Caco-2 (cell line): Measurements from ENCODE around the gene KLF5. TPM values are rescaled to one million over a fixed set of nuclear protein-coding genes. Genes with fewer than 3 reads are reported as not detected.

Source experiments
- BruUV-seq: library from RNA; stranded (reverse); fragments of 400-500 nt; replicated peaks from 2 replicates; lab custom pipeline; 2021; lab: Mats Ljungman, UMichigan
- CTCF ChIA-PET: fragments of 300-600 bp; sonication (Branson Sonifier 250); formaldehyde crosslinking; loops from one replicate; lab custom pipeline; 2022; ENCODE audit warnings: antibody characterized with exemption; lab: Charles Lee
- POLR2A ChIA-PET: fragments of 300-600 bp; sonication (Branson Sonifier 250); formaldehyde crosslinking; loops from one replicate; lab custom pipeline; 2022; ENCODE audit warnings: antibody characterized with exemption; lab: Charles Lee
- DNase-seq, 2 experiments: peaks; one replicate each; pipeline versions ENCODE4 v3.0.0 to v3.0.0-alpha.2; 2020 to 2022
- H3K27me3 ChIP-seq: replicated peaks from 2 replicates; pipeline ENCODE4 v1.6.0; 2011; ENCODE audit warnings: low read length; ENCODE audit not compliant: control insufficient read depth, insufficient read depth
- H3K36me3 ChIP-seq: 2 replicates; pipeline ENCODE4 v1.5.1; 2011; ENCODE audit warnings: low read length; ENCODE audit not compliant: control insufficient read depth, insufficient read depth
- H3K4me1 ChIP-seq: fragments of 250-450 bp; sonication (Bioruptor Pico); 2 replicates; pipeline ENCODE4 v1.5.1; 2020; ENCODE audit warnings: mild to moderate bottlenecking
- H3K4me3 ChIP-seq: 2 replicates; pipeline ENCODE4 v1.5.1; 2011; ENCODE audit warnings: low read depth, mild to moderate bottlenecking, control low read depth, low read length
- H3K9me3 ChIP-seq: fragments of 250-450 bp; sonication (Bioruptor Pico); 2 replicates; pipeline ENCODE4 v1.5.1; 2020; ENCODE audit warnings: mild to moderate bottlenecking, moderate library complexity
- H3K27ac Mint-ChIP-seq: one replicate; pipeline ENCODE4 v1.8.0; 2022; ENCODE audit warnings: mixed read lengths; ENCODE audit not compliant: unreplicated experiment
- H3K27me3 Mint-ChIP-seq: one replicate; pipeline ENCODE4 v1.8.0; 2022; ENCODE audit warnings: mixed read lengths; ENCODE audit not compliant: insufficient read depth, unreplicated experiment
- H3K36me3 Mint-ChIP-seq: one replicate; pipeline ENCODE4 v1.8.0; 2022; ENCODE audit warnings: mild to moderate bottlenecking, mixed read lengths; ENCODE audit not compliant: insufficient read depth, unreplicated experiment
- H3K4me1 Mint-ChIP-seq: one replicate; pipeline ENCODE4 v1.8.0; 2022; ENCODE audit warnings: low read depth, mixed read lengths; ENCODE audit not compliant: unreplicated experiment
- H3K4me3 Mint-ChIP-seq: one replicate; pipeline ENCODE4 v1.8.0; 2022; ENCODE audit warnings: mild to moderate bottlenecking, moderate library complexity, mixed read lengths; ENCODE audit not compliant: unreplicated experiment
- H3K9me3 Mint-ChIP-seq: one replicate; pipeline ENCODE4 v1.8.0; 2022; ENCODE audit warnings: mixed read lengths; ENCODE audit not compliant: unreplicated experiment
- intact Hi-C: fragments of 100-400 bp; cut with micrococcal nuclease; formaldehyde crosslinking; loops from one replicate; pipeline ENCODE4 v1.10.0; 2022; ENCODE audit not compliant: unreplicated experiment
- total RNA-seq: library from RNA; stranded (reverse); gene quantifications from 2 replicates; pipeline ENCODE4 v1.2.3, GENCODE V29; 2022
- TF ChIP-seq, protein P1 (sequence below), 2 experiments: fragments of 200-600 bp in 1 of 2; IDR thresholded peaks; 1 replicate in 1 of 2; 2 replicates in 1 of 2; pipeline versions ENCODE4 v1.5.1 to v1.8.0; 2011 to 2022; ENCODE audit warnings: antibody characterized with exemption in 1 of 2, control low read depth in 1 of 2, inconsistent platforms in 1 of 2, low read depth in 1 of 2, low read length in 1 of 2, mild to moderate bottlenecking in 1 of 2, moderate library complexity in 1 of 2; ENCODE audit not compliant: insufficient read depth in 1 of 2, severe bottlenecking in 1 of 2, unreplicated experiment in 1 of 2

The KLF5 gene
- total RNA-seq, 1 experiment from 2014 or later, result 80.1 TPM

- H3K4me3 ChIP-seq, result peak overlapping the region; percentile 99
- no peak for DNase-seq
- H3K4me1 Mint-ChIP-seq, result peaks cover 33% of the 10 kb centered on the region
- CTCF ChIA-PET, result no interaction called here
- no peaks in the 10 kb centered on the region for H3K9me3 Mint-ChIP-seq
- peaks cover 68% of the 10 kb centered on the region for H3K4me1 ChIP-seq
- peak overlapping the region; percentile 27 for H3K27ac Mint-ChIP-seq
- H3K4me3 Mint-ChIP-seq, result peak overlapping the region; percentile 76
- H3K36me3 Mint-ChIP-seq, result peaks cover 81% of the 10 kb centered on the region
- H3K9me3 ChIP-seq, result no peaks in the 10 kb centered on the region
- H3K27me3 Mint-ChIP-seq, result no peaks in the 10 kb centered on the region
- intact Hi-C loops, result no loop called here
- TF ChIP-seq, protein P1, sequence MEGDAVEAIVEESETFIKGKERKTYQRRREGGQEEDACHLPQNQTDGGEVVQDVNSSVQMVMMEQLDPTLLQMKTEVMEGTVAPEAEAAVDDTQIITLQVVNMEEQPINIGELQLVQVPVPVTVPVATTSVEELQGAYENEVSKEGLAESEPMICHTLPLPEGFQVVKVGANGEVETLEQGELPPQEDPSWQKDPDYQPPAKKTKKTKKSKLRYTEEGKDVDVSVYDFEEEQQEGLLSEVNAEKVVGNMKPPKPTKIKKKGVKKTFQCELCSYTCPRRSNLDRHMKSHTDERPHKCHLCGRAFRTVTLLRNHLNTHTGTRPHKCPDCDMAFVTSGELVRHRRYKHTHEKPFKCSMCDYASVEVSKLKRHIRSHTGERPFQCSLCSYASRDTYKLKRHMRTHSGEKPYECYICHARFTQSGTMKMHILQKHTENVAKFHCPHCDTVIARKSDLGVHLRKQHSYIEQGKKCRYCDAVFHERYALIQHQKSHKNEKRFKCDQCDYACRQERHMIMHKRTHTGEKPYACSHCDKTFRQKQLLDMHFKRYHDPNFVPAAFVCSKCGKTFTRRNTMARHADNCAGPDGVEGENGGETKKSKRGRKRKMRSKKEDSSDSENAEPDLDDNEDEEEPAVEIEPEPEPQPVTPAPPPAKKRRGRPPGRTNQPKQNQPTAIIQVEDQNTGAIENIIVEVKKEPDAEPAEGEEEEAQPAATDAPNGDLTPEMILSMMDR (IDR thresholded peaks at IDR 0.05; ENCODE audit: insufficient read depth in 1 of 2, low read depth in 1 of 2, low read length in 1 of 2, severe bottlenecking in 1 of 2, unreplicated experiment in 1 of 2), result no peak
- H3K27me3 ChIP-seq, result no peaks in the 10 kb centered on the region
- BruUV-seq, result no TSS peak
- H3K36me3 ChIP-seq, result 0 out of 2 replicates have a peak, but pooled peaks cover 8% of the 10 kb centered on the region
- POLR2A ChIA-PET, result no interaction called here
Observed at GRCh38 chr13:73062468-73062867, 3.7 kb downstream of the KLF5 start.

DNA sequence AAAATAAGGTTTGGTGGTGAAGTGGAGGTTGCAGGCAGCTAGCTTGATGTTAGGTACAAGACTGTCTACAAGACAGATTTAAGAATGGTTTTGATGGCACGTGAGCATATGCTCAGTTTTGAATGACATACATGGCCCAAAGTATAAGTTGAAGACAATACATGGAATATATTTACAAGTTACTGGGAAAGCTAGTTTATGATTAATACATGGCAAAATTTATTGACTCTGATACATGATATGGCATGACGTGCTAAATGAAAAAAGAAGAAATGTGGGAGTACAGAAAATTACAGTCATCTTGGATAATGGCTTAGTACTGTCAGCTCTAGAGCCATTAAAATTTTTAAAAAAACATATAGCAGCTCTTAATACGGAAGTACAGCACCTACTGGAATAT lies 4.4 kb downstream of the KLF5 start:
- ChIA-PET CTCF (no interaction called here), POLR2A (no interaction called here)
- intact Hi-C loops, result no loop called here
- Mint-ChIP-seq H3K9me3 (no peaks in the 10 kb centered on the region), H3K36me3 (peaks cover 88% of the 10 kb centered on the region), H3K27ac (peak overlapping the region; percentile 27), H3K4me3 (peak overlapping the region; percentile 76), H3K4me1 (peaks cover 33% of the 10 kb centered on the region), H3K27me3 (no peaks in the 10 kb centered on the region)
- H3K27me3 ChIP-seq, result no peaks in the 10 kb centered on the region
- peaks cover 63% of the 10 kb centered on the region for H3K4me1 ChIP-seq
- no peaks in the 10 kb centered on the region for H3K9me3 ChIP-seq
- TF ChIP-seq, protein P1 (IDR thresholded peaks at IDR 0.05; ENCODE audit: insufficient read depth in 1 of 2, low read depth in 1 of 2, low read length in 1 of 2, severe bottlenecking in 1 of 2, unreplicated experiment in 1 of 2), result no peak
- H3K36me3 ChIP-seq, result 0 out of 2 replicates have a peak, but pooled peaks cover 8% of the 10 kb centered on the region
- H3K4me3 ChIP-seq, result peak overlapping the region; percentile 17
- BruUV-seq, result no TSS peak
- no peak for DNase-seq

- no peaks in the 10 kb centered on the region for H3K9me3 Mint-ChIP-seq
- Histone ChIP-seq H3K4me1 (peaks cover 77% of the 10 kb centered on the region), H3K36me3 (0 out of 2 replicates have a peak, but pooled peaks cover 8% of the 10 kb centered on the region), H3K9me3 (no peaks in the 10 kb centered on the region), H3K27me3 (no peaks in the 10 kb centered on the region), H3K4me3 (no peak overlapping the region)
- BruUV-seq, result no TSS peak
- peak overlapping the region; percentile 55 for H3K27ac Mint-ChIP-seq
- no peaks in the 10 kb centered on the region for H3K27me3 Mint-ChIP-seq
- POLR2A ChIA-PET, result no interaction called here
- H3K4me1 Mint-ChIP-seq, result peaks cover 44% of the 10 kb centered on the region
- CTCF ChIA-PET, result no interaction called here
- TF ChIP-seq, protein P1 (IDR thresholded peaks at IDR 0.05; ENCODE audit: insufficient read depth in 1 of 2, low read depth in 1 of 2, low read length in 1 of 2, severe bottlenecking in 1 of 2, unreplicated experiment in 1 of 2), result no peak
- DNase-seq, result no peak
- H3K4me3 Mint-ChIP-seq, result peak overlapping the region; percentile 54
- peaks cover 94% of the 10 kb centered on the region for H3K36me3 Mint-ChIP-seq
- intact Hi-C loops, result loop anchor here (5.0 kb wide), 1 partner anchor 332 kb away; no protein-coding TSS in a partner anchor
Observed at GRCh38 chr13:73065036-73065435, 6.2 kb downstream of the KLF5 start.
